ENCODE results near the gene FBXW8. TPM values are rescaled to one million over a fixed set of nuclear protein-coding genes. Genes with fewer than 3 reads are reported as not detected.

FBXW8 gene
- total RNA-seq, 1 experiment from 2014 or later = 15.6 TPM

GRCh38 chr12:117080661-117081144 is 170.0 kb downstream of the FBXW8 start:
- CTCF ChIA-PET = interaction anchor here (0.8 to 1.2 kb wide), 3 partner anchors 28 to 40 kb away, joined by 3 to 4 read pairs (median 3); no protein-coding TSS in a partner anchor
- POLR2A ChIA-PET = no interaction called here

More at GRCh38 chr12:117080661-117081144, 170.0 kb downstream of the FBXW8 start:
- no peak for ATAC-seq
- Mint-ChIP-seq H3K4me3 (no peak overlapping the region), H3K36me3 (no peaks in the 10 kb centered on the region), H3K4me1 (peaks cover 17% of the 10 kb centered on the region), H3K27ac (no peak overlapping the region), H3K9me3 (no peaks in the 10 kb centered on the region), H3K27me3 (ENCODE audit: low read depth) (no peaks in the 10 kb centered on the region)
- no peak for DNase-seq (ENCODE audit: low spot score)
- TF ChIP-seq TCF7 (CRISPR knock-in tag; IDR thresholded peaks at IDR 0.05; ENCODE audit: low read depth) = no peak

Other genes starting within 250 kb of the FBXW8 start
- gene SPRING1, start 172.9 kb upstream of the FBXW8 start, total RNA-seq (2021) = 42.1 to 46.1 TPM (median 43.7 TPM) in 3 replicates
- 27.7 to 46.8 TPM (median 41.7 TPM) in 3 replicates for gene RNFT2, start 172.6 kb upstream of the FBXW8 start, total RNA-seq (2021)
- gene HRK, start 29.5 kb upstream of the FBXW8 start, total RNA-seq (2021) = 1.4 to 3.5 TPM (median 1.6 TPM) in 3 replicates
- gene TESC, start 188.5 kb downstream of the FBXW8 start, total RNA-seq (2021) = 10.8 to 15.5 TPM (median 14.9 TPM) in 3 replicates

Measured in WTC11 (cell line).